Measurements from ENCODE around the gene TP53INP2. TPM values are rescaled to one million over a fixed set of nuclear protein-coding genes. Genes with fewer than 3 reads are reported as not detected.
A peak's percentile ranks its signal among the peaks of the same experiment; 100 is the strongest.

Gene TP53INP2
- total RNA-seq, 1 experiment from 2014 or later: 29.7 TPM

DNA sequence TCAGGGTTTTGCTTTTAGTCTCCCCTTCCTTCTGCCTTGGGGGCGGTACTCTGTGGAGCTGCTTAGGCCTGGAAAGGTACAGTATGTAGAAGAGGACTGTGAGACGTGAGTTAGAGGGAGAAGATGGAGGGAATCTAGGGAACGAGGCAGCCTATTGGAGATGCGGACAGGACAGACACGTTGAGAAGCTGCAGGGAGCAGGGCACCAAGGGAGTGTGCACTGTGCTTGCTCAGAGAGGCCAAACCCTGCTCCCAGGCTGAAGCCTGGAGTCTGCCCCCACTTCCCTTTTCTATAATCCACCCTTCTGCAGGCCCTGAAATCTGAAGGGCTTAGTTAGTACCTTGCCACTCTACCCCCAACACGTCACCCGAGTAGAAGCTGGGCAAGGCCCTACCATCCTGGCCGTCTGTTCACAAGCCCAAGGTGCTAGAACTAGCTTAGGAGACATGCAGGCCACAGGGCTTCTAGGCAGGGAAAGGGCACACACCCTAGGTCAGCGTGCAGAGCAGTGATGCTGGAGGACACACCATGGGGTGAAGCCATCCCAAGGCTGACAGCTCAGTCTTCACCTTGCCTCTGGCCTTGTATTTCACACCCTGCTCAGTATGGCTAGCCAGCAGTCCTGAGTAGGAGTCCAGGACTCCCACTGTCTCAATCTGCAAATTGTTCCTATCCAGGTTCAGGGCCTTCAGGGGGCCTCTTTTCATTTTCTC, 6.9 kb downstream of the TP53INP2 start:
- ChIA-PET POLR2A (interaction anchor here (0.5 kb wide), 1 partner anchor 54 kb away, joined by 3 read pairs; no protein-coding TSS in a partner anchor), CTCF (interaction anchor here (0.6 to 1.3 kb wide), 4 partner anchors 148 to 905 kb away, joined by 3 to 6 read pairs (median 5); partner anchors contain the start of gene SPAG4)
- Mint-ChIP-seq H3K36me3 (ENCODE audit: insufficient read depth, unreplicated experiment) (peaks cover 62% of the 10 kb centered on the region), H3K9me3 (ENCODE audit: unreplicated experiment) (no peaks in the 10 kb centered on the region), H3K4me1 (ENCODE audit: low read depth, unreplicated experiment) (peaks cover 22% of the 10 kb centered on the region), H3K27ac (ENCODE audit: unreplicated experiment) (peak overlapping the region; percentile 19), H3K27me3 (ENCODE audit: insufficient read depth, unreplicated experiment) (no peaks in the 10 kb centered on the region), H3K4me3 (ENCODE audit: unreplicated experiment) (peak overlapping the region; percentile 78)
- no peaks in the 10 kb centered on the region for H3K9me3 ChIP-seq
- peak in 1 of 2 experiments; percentile 54 for DNase-seq
- H3K4me1 ChIP-seq: peaks cover 15% of the 10 kb centered on the region
- no TSS peak for BruUV-seq (replicated peaks)
- H3K36me3 ChIP-seq (ENCODE audit: control insufficient read depth, insufficient read depth, low read length): peaks cover 1% of the 10 kb centered on the region; the same call in 1 of the 2 replicates
- H3K4me3 ChIP-seq (ENCODE audit: low read depth, low read length): no peak overlapping the region
- no peaks in the 10 kb centered on the region for H3K27me3 ChIP-seq (replicated peaks; ENCODE audit: control insufficient read depth, insufficient read depth, low read length)
- intact Hi-C loops (cut with micrococcal nuclease; ENCODE audit: unreplicated experiment): no loop called here
- TF ChIP-seq, protein P1, sequence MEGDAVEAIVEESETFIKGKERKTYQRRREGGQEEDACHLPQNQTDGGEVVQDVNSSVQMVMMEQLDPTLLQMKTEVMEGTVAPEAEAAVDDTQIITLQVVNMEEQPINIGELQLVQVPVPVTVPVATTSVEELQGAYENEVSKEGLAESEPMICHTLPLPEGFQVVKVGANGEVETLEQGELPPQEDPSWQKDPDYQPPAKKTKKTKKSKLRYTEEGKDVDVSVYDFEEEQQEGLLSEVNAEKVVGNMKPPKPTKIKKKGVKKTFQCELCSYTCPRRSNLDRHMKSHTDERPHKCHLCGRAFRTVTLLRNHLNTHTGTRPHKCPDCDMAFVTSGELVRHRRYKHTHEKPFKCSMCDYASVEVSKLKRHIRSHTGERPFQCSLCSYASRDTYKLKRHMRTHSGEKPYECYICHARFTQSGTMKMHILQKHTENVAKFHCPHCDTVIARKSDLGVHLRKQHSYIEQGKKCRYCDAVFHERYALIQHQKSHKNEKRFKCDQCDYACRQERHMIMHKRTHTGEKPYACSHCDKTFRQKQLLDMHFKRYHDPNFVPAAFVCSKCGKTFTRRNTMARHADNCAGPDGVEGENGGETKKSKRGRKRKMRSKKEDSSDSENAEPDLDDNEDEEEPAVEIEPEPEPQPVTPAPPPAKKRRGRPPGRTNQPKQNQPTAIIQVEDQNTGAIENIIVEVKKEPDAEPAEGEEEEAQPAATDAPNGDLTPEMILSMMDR (IDR thresholded peaks at IDR 0.05; ENCODE audit: insufficient read depth in 1 of 2, low read depth in 1 of 2, low read length in 1 of 2, severe bottlenecking in 1 of 2, unreplicated experiment in 1 of 2): no peak

DNA sequence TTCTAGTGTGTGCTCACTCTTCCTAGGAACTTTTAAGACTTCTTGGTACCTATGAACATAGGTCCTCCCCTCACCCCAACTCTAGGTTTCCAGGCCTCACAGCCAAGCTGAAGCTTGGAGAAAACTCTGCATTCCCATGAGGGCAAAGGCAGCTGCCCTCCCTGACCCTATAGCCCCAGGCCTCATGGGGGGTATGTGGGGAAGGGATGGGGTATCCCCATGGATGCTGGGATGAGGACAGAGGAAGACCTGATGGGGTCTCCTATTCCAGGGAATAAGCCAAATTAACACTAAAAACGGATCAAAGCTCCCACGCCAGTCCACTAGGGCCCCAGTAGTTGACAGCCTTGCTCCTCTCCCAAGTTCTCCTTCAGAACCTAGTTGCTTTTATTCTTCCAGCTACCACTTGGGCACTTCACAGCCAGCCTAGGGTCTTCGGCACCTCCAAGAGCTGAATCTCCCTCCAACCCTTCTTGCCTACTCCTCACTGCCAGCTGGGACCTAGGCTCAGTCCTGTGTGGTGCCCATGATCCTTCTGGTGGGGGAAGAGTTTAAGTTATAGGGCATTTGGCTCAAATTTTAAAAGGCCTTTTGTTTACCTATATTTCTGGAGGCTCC, 7.8 kb downstream of the TP53INP2 start:
- peaks cover 1% of the 10 kb centered on the region; the same call in 1 of the 2 replicates for H3K36me3 ChIP-seq (ENCODE audit: control insufficient read depth, insufficient read depth, low read length)
- no peak overlapping the region for H3K4me3 Mint-ChIP-seq (ENCODE audit: unreplicated experiment)
- BruUV-seq (replicated peaks): no TSS peak
- H3K36me3 Mint-ChIP-seq (ENCODE audit: insufficient read depth, unreplicated experiment): peaks cover 67% of the 10 kb centered on the region
- no peak overlapping the region for H3K27ac Mint-ChIP-seq (ENCODE audit: unreplicated experiment)
- no peak overlapping the region for H3K4me3 ChIP-seq (ENCODE audit: low read depth, low read length)
- DNase-seq: peak in 1 of 2 experiments; percentile 37
- intact Hi-C loops (cut with micrococcal nuclease; ENCODE audit: unreplicated experiment): no loop called here
- TF ChIP-seq, protein P1 (IDR thresholded peaks at IDR 0.05; ENCODE audit: insufficient read depth in 1 of 2, low read depth in 1 of 2, low read length in 1 of 2, severe bottlenecking in 1 of 2, unreplicated experiment in 1 of 2): no peak
- H3K9me3 Mint-ChIP-seq (ENCODE audit: unreplicated experiment): no peaks in the 10 kb centered on the region
- no peaks in the 10 kb centered on the region for H3K27me3 ChIP-seq (replicated peaks; ENCODE audit: control insufficient read depth, insufficient read depth, low read length)
- no peaks in the 10 kb centered on the region for H3K27me3 Mint-ChIP-seq (ENCODE audit: insufficient read depth, unreplicated experiment)
- CTCF ChIA-PET: interaction anchor here (0.7 to 2.1 kb wide), 6 partner anchors 58 to 189 kb away, joined by 3 to 6 read pairs (median 4); no protein-coding TSS in a partner anchor
- peaks cover 16% of the 10 kb centered on the region for H3K4me1 Mint-ChIP-seq (ENCODE audit: low read depth, unreplicated experiment)
- POLR2A ChIA-PET: no interaction called here
- no peaks in the 10 kb centered on the region for H3K9me3 ChIP-seq
- peaks cover 14% of the 10 kb centered on the region for H3K4me1 ChIP-seq

- intact Hi-C loops (cut with micrococcal nuclease; ENCODE audit: unreplicated experiment): no loop called here
- no peak overlapping the region for H3K4me3 Mint-ChIP-seq (ENCODE audit: unreplicated experiment)
- Histone ChIP-seq H3K9me3 (no peaks in the 10 kb centered on the region), H3K4me3 (ENCODE audit: low read depth, low read length) (no peak overlapping the region), H3K27me3 (replicated peaks; ENCODE audit: control insufficient read depth, insufficient read depth, low read length) (no peaks in the 10 kb centered on the region), H3K36me3 (ENCODE audit: control insufficient read depth, insufficient read depth, low read length) (peaks cover 1% of the 10 kb centered on the region; the same call in 1 of the 2 replicates), H3K4me1 (peaks cover 11% of the 10 kb centered on the region; the same call in 1 of the 2 replicates)
- H3K27me3 Mint-ChIP-seq (ENCODE audit: insufficient read depth, unreplicated experiment): no peaks in the 10 kb centered on the region
- DNase-seq: no peak
- ChIA-PET POLR2A (no interaction called here), CTCF (interaction anchor here (0.7 to 2.1 kb wide), 3 partner anchors 57 to 187 kb away, joined by 3 to 5 read pairs (median 4); no protein-coding TSS in a partner anchor)
- H3K9me3 Mint-ChIP-seq (ENCODE audit: unreplicated experiment): no peaks in the 10 kb centered on the region
- TSS peak; percentile 1 for BruUV-seq (replicated peaks)
- H3K36me3 Mint-ChIP-seq (ENCODE audit: insufficient read depth, unreplicated experiment): peaks cover 75% of the 10 kb centered on the region
- H3K4me1 Mint-ChIP-seq (ENCODE audit: low read depth, unreplicated experiment): peaks cover 16% of the 10 kb centered on the region
- no peak overlapping the region for H3K27ac Mint-ChIP-seq (ENCODE audit: unreplicated experiment)
- TF ChIP-seq, protein P1 (IDR thresholded peaks at IDR 0.05; ENCODE audit: insufficient read depth in 1 of 2, low read depth in 1 of 2, low read length in 1 of 2, severe bottlenecking in 1 of 2, unreplicated experiment in 1 of 2): no peak
These were observed 8.5 kb downstream of the TP53INP2 start for GRCh38 chr20:34712525-34713192.

Data from Caco-2 (cell line).